Neuronal stem cell (in vitro differentiated cells): Measurements from ENCODE around the gene MAGI1.

Experiments used
- DNase-seq: peaks from one replicate; pipeline ENCODE4 v3.0.0-alpha.2; 2013; ENCODE audit warnings: low spot score
- H2AFZ ChIP-seq: one replicate; pipeline ENCODE4 v1.6.1; 2013; ENCODE audit warnings: mild to moderate bottlenecking, low read length, inconsistent platforms
- H2AK5ac ChIP-seq: 2 replicates; pipeline ENCODE4 v1.6.1; 2013; ENCODE audit warnings: low read depth, mild to moderate bottlenecking, inconsistent platforms, low read length, moderate library complexity, mixed read lengths
- H2BK120ac ChIP-seq: 2 replicates; pipeline ENCODE4 v1.6.1; 2013; ENCODE audit warnings: low read depth, mild to moderate bottlenecking, inconsistent platforms, low read length, moderate library complexity, mixed read lengths
- H2BK12ac ChIP-seq: one replicate; pipeline ENCODE4 v1.6.1; 2013; ENCODE audit warnings: low read length, inconsistent platforms
- H2BK15ac ChIP-seq: 2 replicates; pipeline ENCODE4 v1.6.1; 2013; ENCODE audit warnings: mild to moderate bottlenecking, low read length, inconsistent platforms, mixed read lengths
- H2BK5ac ChIP-seq: one replicate; pipeline ENCODE4 v1.6.1; 2013; ENCODE audit warnings: inconsistent platforms, mild to moderate bottlenecking, low read length, moderate library complexity
- H3K14ac ChIP-seq: one replicate; pipeline ENCODE4 v1.6.1; 2013; ENCODE audit warnings: low read length, inconsistent platforms
- H3K18ac ChIP-seq: 2 replicates; pipeline ENCODE4 v1.6.1; 2013; ENCODE audit warnings: low read length, inconsistent platforms
- H3K23ac ChIP-seq: 2 replicates; pipeline ENCODE4 v1.6.1; 2013; ENCODE audit warnings: low read depth, mild to moderate bottlenecking, mixed read lengths, low read length, inconsistent platforms; ENCODE audit not compliant: poor library complexity
- H3K27ac ChIP-seq: replicated peaks from 3 replicates; pipeline ENCODE4 v1.5.1; 2013; ENCODE audit warnings: low read length, inconsistent platforms
- H3K27me3 ChIP-seq, 3 experiments: 2 replicates each; pipeline ENCODE4 v1.6.1; 2013; ENCODE audit warnings: low read length in 3 of 3, mild to moderate bottlenecking in 2 of 3, inconsistent platforms in 1 of 3, low read depth in 1 of 3, mixed read lengths in 1 of 3, moderate library complexity in 1 of 3; ENCODE audit not compliant: control insufficient read depth in 3 of 3, insufficient read depth in 3 of 3
- H3K36me3 ChIP-seq, 2 donors: replicated peaks in 1 of 2; 2 replicates each; pipeline ENCODE4 v1.6.1; 2013; ENCODE audit warnings: low read length in 2 of 2; ENCODE audit not compliant: control insufficient read depth in 2 of 2, insufficient read depth in 2 of 2
- H3K4ac ChIP-seq: 2 replicates; pipeline ENCODE4 v1.6.1; 2013; ENCODE audit warnings: inconsistent platforms, mild to moderate bottlenecking, low read length, moderate library complexity
- H3K4me1 ChIP-seq, 2 donors: 1 replicate in 1 of 2; 2 replicates in 1 of 2; pipeline ENCODE4 v1.6.1; 2013; ENCODE audit warnings: low read length in 2 of 2, low read depth in 1 of 2; ENCODE audit not compliant: control insufficient read depth in 2 of 2, insufficient read depth in 1 of 2
- H3K4me2 ChIP-seq: one replicate; pipeline ENCODE4 v1.6.1; 2013; ENCODE audit warnings: mild to moderate bottlenecking, low read length, inconsistent platforms; ENCODE audit not compliant: insufficient read depth, poor library complexity, severe bottlenecking
- H3K4me3 ChIP-seq, 2 donors: 2 replicates each; pipeline ENCODE4 v1.5.1; 2013; ENCODE audit warnings: low read length in 2 of 2, mild to moderate bottlenecking in 2 of 2, inconsistent platforms in 1 of 2, moderate library complexity in 1 of 2
- H3K79me1 ChIP-seq: one replicate; pipeline ENCODE4 v1.6.1; 2013; ENCODE audit warnings: low read depth, mild to moderate bottlenecking, inconsistent platforms, low read length, moderate library complexity
- H3K9ac ChIP-seq: one replicate; pipeline ENCODE4 v1.6.1; 2013; ENCODE audit warnings: mild to moderate bottlenecking, low read depth, low read length, inconsistent platforms; ENCODE audit not compliant: poor library complexity
- H3K9me3 ChIP-seq, 2 donors: replicated peaks in 1 of 2; 2 replicates each; pipeline versions ENCODE3 to v1.6.1; 2013; ENCODE audit warnings: low read length in 2 of 2, mild to moderate bottlenecking in 2 of 2, inconsistent platforms in 1 of 2, low read depth in 1 of 2, mixed read lengths in 1 of 2, moderate library complexity in 1 of 2; ENCODE audit not compliant: control insufficient read depth in 2 of 2, insufficient read depth in 1 of 2
- H4K8ac ChIP-seq: one replicate; pipeline ENCODE4 v1.6.1; 2013; ENCODE audit warnings: low read depth, mild to moderate bottlenecking, inconsistent platforms, low read length, moderate library complexity
- H4K91ac ChIP-seq: one replicate; pipeline ENCODE4 v1.6.1; 2013; ENCODE audit warnings: low read length, low read depth, mild to moderate bottlenecking, inconsistent platforms; ENCODE audit not compliant: poor library complexity
- WGBS, 2 donors: extraction: QIAGEN DNeasy Blood & Tissue Kit; methylation state at CpG; one replicate each; pipeline ENCODE4 v1.1.7; 2013; ENCODE audit warnings: missing lambda C conversion rate in 2 of 2, mixed read lengths in 1 of 2; ENCODE audit not compliant: insufficient read length in 2 of 2, insufficient replicate concordance in 1 of 2; ENCODE audit errors: extremely low coverage in 2 of 2; 5-methylcytosine and 5-hydroxymethylcytosine counted together

MAGI1 gene

GRCh38 chr3:65335587-65335986 is 703.1 kb downstream of the MAGI1 start:
- H2BK120ac ChIP-seq: no peak overlapping the region
- no peak overlapping the region for H3K27ac ChIP-seq
- no peak overlapping the region for H2AFZ ChIP-seq
- DNase-seq: no peak
- no peak overlapping the region for H3K18ac ChIP-seq
- no peak overlapping the region for H3K9ac ChIP-seq
- WGBS, 2 donors: no CpG with 5 or more reads among the region's 3 CpGs
- no peaks in the 10 kb centered on the region for H3K36me3 ChIP-seq
- H3K4me3 ChIP-seq: no peak overlapping the region
- H4K8ac ChIP-seq: no peak overlapping the region
- no peak overlapping the region for H2BK12ac ChIP-seq
- H2BK5ac ChIP-seq: no peak overlapping the region
- no peak overlapping the region for H2BK15ac ChIP-seq
- H2AK5ac ChIP-seq: no peak overlapping the region
- no peak overlapping the region for H3K4me2 ChIP-seq
- H3K4ac ChIP-seq: no peak overlapping the region
- H3K27me3 ChIP-seq: no peaks in the 10 kb centered on the region
- H3K14ac ChIP-seq: no peak overlapping the region
- no peaks in the 10 kb centered on the region for H3K9me3 ChIP-seq
- H4K91ac ChIP-seq: no peak overlapping the region
- H3K79me1 ChIP-seq: no peaks in the 10 kb centered on the region
- H3K4me1 ChIP-seq: peaks cover 2 to 15% of the 10 kb centered on the region in 2 donors
- no peak overlapping the region for H3K23ac ChIP-seq

DNA sequence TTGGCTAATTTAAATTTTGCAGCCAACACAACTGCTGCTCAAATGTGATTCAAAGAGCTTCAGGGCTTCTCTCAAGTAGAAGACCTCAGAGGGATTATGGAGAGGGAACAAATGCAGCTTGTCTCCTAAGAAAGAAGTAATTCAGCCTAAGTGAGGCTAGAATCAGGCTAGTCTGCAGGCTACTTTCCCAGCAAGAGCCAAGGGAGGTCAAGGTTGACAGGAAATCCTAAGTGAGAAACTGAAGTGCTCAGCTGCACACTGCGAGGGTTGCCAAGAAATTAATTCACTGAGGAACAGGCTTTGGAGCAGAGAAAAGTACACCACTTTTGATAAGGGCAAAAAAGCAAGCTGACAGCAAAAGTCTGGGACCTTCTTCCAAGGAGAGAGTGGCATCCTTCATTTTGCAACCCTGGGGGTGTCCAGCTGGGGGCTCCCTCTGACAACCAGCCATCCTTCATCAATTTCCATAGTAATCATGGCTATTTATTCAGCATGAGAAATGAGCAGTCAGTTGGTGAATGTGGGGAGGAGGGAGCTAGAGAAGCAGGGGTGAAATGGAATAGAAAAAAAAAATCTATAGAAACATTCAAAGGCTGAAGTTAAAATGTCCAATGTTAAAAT is 704.6 kb downstream of the MAGI1 start:
- peak overlapping the region; percentile 13 for H2AFZ ChIP-seq
- no peak overlapping the region for H3K4me2 ChIP-seq
- WGBS, 2 donors: no CpG with 5 or more reads among the region's 1 CpG
- H3K14ac ChIP-seq: no peak overlapping the region
- no peak overlapping the region for H3K4me3 ChIP-seq
- no peak overlapping the region for H2BK5ac ChIP-seq
- no peaks in the 10 kb centered on the region for H3K79me1 ChIP-seq
- H3K4me1 ChIP-seq: peaks cover 2 to 13% of the 10 kb centered on the region in 2 donors
- no peak overlapping the region for H4K8ac ChIP-seq
- no peak overlapping the region for H2BK12ac ChIP-seq
- no peak overlapping the region for H2AK5ac ChIP-seq
- H4K91ac ChIP-seq: no peak overlapping the region
- H2BK120ac ChIP-seq: no peak overlapping the region
- no peak overlapping the region for H3K27ac ChIP-seq
- DNase-seq: no peak
- no peak overlapping the region for H3K18ac ChIP-seq
- no peaks in the 10 kb centered on the region for H3K9me3 ChIP-seq
- no peaks in the 10 kb centered on the region for H3K27me3 ChIP-seq
- H2BK15ac ChIP-seq: no peak overlapping the region
- H3K36me3 ChIP-seq: no peaks in the 10 kb centered on the region
- no peak overlapping the region for H3K23ac ChIP-seq
- no peak overlapping the region for H3K9ac ChIP-seq
- H3K4ac ChIP-seq: no peak overlapping the region

DNA sequence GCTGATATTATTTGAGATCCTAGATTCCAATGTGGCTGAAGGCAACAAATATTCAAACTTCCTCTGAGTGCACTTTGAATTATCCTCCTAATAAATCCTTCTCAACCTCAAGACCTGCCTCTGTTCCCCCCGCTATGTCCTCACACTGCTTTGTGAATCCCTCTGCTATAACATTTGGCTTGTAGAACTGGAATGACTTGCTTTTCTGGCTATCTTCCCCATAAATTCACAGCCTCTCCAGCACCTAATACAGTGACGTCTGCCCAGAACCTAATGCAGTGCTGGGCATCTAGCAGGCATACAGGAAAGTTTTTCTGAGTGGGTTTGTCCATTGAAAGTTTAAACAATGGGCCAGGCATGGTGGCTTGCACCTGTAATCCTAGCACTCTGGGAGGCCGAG is 707.0 kb downstream of the MAGI1 start:
- Histone ChIP-seq H3K4me3 (no peak overlapping the region), H3K27me3 (no peaks in the 10 kb centered on the region), H3K4ac (no peak overlapping the region), H2AFZ (no peak overlapping the region), H2BK15ac (no peak overlapping the region), H2AK5ac (no peak overlapping the region), H3K4me1 (peaks cover 2 to 13% of the 10 kb centered on the region in 2 donors), H3K79me1 (no peaks in the 10 kb centered on the region), H2BK12ac (no peak overlapping the region), H3K23ac (no peak overlapping the region), H3K4me2 (no peak overlapping the region), H3K9ac (no peak overlapping the region), H2BK120ac (no peak overlapping the region), H3K9me3 (no peaks in the 10 kb centered on the region), H3K18ac (no peak overlapping the region), H3K14ac (no peak overlapping the region), H3K27ac (no peak overlapping the region), H2BK5ac (no peak overlapping the region), H3K36me3 (no peaks in the 10 kb centered on the region), H4K91ac (no peak overlapping the region), H4K8ac (no peak overlapping the region)
- no peak for DNase-seq
- no CpG with 5 or more reads among the region's 3 CpGs for WGBS, 2 donors

- Histone ChIP-seq H3K27me3 (no peaks in the 10 kb centered on the region), H4K91ac (no peak overlapping the region), H3K4me3 (no peak overlapping the region), H3K14ac (no peak overlapping the region), H3K4me2 (no peak overlapping the region), H2BK120ac (no peak overlapping the region), H3K23ac (no peak overlapping the region), H2BK12ac (no peak overlapping the region), H3K36me3 (no peaks in the 10 kb centered on the region), H4K8ac (no peak overlapping the region), H3K79me1 (no peaks in the 10 kb centered on the region), H3K18ac (no peak overlapping the region), H3K9ac (no peak overlapping the region), H3K4ac (no peak overlapping the region), H2BK15ac (no peak overlapping the region), H3K27ac (no peak overlapping the region), H2AK5ac (no peak overlapping the region), H3K4me1 (peaks cover 2 to 13% of the 10 kb centered on the region in 2 donors), H3K9me3 (no peaks in the 10 kb centered on the region), H2AFZ (no peak overlapping the region), H2BK5ac (no peak overlapping the region)
- no CpG with 5 or more reads among the region's 6 CpGs for WGBS, 2 donors
- no peak for DNase-seq
These were observed 708.6 kb downstream of the MAGI1 start for GRCh38 chr3:65330072-65330471.
